Measurements from ENCODE around the gene ABCA5.

Gene ABCA5, protein sequence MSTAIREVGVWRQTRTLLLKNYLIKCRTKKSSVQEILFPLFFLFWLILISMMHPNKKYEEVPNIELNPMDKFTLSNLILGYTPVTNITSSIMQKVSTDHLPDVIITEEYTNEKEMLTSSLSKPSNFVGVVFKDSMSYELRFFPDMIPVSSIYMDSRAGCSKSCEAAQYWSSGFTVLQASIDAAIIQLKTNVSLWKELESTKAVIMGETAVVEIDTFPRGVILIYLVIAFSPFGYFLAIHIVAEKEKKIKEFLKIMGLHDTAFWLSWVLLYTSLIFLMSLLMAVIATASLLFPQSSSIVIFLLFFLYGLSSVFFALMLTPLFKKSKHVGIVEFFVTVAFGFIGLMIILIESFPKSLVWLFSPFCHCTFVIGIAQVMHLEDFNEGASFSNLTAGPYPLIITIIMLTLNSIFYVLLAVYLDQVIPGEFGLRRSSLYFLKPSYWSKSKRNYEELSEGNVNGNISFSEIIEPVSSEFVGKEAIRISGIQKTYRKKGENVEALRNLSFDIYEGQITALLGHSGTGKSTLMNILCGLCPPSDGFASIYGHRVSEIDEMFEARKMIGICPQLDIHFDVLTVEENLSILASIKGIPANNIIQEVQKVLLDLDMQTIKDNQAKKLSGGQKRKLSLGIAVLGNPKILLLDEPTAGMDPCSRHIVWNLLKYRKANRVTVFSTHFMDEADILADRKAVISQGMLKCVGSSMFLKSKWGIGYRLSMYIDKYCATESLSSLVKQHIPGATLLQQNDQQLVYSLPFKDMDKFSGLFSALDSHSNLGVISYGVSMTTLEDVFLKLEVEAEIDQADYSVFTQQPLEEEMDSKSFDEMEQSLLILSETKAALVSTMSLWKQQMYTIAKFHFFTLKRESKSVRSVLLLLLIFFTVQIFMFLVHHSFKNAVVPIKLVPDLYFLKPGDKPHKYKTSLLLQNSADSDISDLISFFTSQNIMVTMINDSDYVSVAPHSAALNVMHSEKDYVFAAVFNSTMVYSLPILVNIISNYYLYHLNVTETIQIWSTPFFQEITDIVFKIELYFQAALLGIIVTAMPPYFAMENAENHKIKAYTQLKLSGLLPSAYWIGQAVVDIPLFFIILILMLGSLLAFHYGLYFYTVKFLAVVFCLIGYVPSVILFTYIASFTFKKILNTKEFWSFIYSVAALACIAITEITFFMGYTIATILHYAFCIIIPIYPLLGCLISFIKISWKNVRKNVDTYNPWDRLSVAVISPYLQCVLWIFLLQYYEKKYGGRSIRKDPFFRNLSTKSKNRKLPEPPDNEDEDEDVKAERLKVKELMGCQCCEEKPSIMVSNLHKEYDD (N-terminal part only)

GRCh38 chr17:69327060-69327831, at the start of gene ABCA5:
TSS of gene ABCA5 (minus strand) at chr17:69327133. CDS start at chr17:69314415, 12,718 bp downstream.
- DNase-seq: peak; percentile 88

- no peak for DNase-seq
Observed at GRCh38 chr17:69375229-69375628, 48.3 kb upstream of the ABCA5 start.

DNA sequence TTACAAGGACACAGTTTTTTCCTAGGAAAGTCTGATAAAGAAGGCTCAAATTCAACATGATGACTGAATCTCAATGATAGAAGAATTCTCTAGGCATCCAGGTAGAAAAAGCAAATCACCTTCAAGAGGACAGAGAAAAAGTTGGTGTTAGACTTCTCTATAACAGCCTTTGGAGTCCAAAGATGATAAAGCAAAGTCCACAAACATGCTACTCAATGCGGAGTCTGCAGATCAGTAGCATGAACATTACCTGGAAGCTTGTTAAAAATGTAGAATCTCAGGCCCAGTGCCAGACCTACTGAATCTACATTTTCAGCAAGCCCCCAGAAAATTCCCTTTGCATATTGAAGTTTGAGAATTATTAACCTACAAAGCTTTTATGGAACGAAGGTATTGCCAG, 46.1 kb upstream of the ABCA5 start:
- no peak for DNase-seq

- no peak for DNase-seq
Observed at GRCh38 chr17:69367298-69367697, 40.4 kb upstream of the ABCA5 start.

DNA sequence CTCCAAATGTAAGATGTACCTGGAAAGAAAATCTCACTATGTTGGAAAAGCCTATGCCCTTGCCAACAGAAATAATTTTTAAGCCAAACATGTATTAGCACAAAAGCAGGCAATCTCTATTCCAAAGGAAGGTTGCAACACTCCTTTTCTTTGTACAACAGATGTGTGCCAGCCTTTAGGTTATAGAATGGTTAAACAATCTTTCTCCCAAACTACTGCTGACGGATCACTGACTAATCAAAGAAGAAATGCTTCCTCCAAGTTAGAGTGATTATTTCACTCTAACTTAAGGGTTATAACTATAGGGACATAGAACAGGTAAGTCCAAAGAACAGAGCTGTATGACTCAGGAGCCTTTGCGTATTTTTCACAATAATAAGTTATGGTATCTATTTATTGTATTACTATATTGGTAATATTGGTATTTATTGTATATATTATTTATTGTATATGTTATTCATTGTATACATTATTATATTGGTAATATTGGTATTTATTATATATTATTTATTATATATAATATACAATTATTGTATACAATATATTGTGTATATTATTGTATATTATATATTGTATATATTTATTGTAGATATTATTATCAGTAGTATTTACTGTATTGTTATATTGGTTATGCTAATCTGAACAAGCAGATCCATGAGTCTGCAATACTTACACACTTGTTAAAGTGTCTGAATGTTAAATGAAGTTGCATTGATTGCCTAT, 36.7 kb upstream of the ABCA5 start:
- DNase-seq: no peak

GRCh38 chr17:69361156-69361555, 34.2 kb upstream of the ABCA5 start:
- no peak for DNase-seq

DNA sequence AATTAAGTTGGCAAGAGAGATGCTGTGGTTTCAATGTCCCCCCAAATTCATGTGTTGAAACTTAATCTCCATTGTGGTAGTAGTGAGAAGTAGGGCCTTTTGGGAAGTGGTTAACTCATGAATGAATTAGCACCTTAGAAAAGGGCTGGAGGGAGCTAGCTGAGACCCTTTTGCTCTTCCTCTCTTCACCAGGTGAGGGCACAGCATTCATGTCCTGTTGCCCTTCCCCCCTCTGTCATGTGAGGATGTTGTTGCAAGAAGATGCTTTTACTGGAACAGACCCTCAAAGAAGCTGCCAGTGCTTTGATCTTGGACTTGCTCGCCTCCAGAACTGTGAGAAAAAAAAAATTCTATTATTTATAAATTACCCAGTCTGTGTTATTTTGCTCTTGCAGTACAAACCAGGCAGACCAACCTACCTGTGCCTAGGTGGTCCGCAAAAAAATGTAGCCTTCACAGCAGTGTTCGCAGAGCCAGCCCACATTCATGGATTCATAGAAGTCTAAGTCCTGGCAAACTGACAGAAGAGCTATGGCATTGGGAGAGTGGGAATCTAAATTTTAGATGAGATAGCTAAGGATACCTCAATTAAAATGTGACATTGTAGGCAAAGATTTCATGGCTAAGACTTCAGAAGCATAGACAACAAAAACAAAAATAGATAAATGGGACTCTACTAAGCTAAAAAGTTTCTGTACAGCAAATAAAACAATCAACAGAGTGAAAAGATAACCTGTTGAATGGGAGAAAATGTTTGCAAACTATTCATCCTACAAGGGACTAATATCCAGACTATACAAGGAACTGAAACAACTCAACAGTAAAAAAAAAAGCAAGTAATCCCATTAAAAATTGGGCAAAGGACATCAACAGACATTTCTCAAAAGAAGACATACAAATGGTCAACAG, 32.0 kb upstream of the ABCA5 start:
- no peak for DNase-seq

DNA sequence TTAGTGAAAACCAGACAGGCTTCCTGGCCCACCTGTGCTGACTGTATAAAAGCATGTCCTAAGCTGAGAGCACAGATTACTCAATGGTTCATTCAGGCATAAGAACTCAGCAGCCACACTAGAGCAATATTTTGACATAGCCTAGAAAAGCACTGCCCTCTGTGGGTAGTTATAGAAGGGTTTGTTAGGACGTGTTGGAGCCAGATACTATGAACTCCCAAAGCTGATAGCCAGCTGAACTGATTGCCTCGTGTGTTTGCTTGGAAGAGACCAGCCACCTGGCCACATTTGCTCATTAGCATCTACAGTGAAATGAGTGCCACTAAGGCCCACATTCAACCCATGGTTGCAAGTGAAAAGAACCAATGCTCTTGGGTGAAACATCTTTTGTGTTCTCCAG, 30.8 kb upstream of the ABCA5 start:
- DNase-seq: no peak

GRCh38 chr17:69356625-69357024, 29.7 kb upstream of the ABCA5 start:
- DNase-seq: no peak

DNA sequence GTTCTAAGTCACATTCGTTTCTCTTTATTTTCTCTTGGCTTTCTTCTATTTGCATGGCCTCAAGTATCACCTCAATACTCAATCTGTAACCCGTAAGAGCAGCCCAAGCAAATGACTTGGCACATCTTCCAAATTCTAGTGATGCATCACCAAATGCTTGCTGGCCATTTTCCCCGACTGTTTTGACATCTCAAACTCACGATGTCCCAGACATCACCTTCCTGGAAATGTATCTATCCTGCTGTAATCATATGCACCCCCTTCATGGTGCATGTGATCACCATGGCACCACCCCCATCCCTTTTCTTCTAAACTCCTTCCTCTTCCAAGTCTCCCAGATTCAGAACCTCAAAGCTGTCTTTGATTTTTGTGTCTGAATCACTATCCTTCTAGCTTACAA, 24.0 kb upstream of the ABCA5 start:
- DNase-seq: no peak

- DNase-seq: no peak
Observed at GRCh38 chr17:69348429-69348828, 21.5 kb upstream of the ABCA5 start.

DNA sequence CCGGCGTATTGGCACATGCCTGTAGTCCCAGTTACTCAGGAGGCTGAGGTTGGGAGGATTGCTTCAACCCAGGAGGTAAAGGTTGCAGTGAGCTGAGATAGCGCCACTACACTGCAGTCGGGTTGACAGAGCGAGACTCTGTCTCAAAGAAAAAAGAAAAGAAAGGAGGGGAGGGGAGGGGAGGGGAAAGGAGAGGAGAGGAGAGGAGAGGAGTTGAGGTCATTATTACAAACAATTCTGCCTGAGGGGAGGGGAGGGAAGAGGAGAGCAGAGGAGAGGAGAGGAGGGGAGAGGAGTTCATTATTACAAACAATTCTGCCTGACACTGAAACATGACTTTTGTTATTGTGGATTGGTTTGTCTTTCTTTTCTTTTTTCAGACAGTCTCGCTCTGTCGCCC, 19.8 kb upstream of the ABCA5 start:
- no peak for DNase-seq

DNA sequence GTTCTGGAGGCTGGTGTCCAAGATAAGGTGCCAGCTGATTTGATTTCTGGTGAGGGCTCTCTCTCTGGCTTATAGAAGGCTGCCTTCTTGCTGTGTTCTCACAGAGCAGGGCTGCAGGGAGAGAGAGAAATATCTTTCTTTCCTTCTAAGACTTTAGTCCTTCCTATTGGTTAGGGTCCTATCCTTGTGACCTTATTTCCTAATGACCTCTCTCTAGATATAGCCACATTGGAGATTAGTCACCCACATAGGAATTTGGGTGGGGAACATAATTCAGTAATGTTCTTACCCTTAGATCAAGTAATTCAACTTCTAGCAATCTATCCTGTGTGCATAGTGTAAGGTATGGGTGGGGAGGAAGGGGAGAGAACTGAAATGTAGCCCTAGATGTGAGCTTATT, 18.0 kb upstream of the ABCA5 start:
- no peak for DNase-seq

GRCh38 chr17:69342896-69343644, 16.1 kb upstream of the ABCA5 start:
- DNase-seq: no peak

GRCh38 chr17:69339937-69340336, 13.0 kb upstream of the ABCA5 start:
- no peak for DNase-seq

GRCh38 chr17:69336996-69337395, 10.1 kb upstream of the ABCA5 start:
- no peak for DNase-seq

DNA sequence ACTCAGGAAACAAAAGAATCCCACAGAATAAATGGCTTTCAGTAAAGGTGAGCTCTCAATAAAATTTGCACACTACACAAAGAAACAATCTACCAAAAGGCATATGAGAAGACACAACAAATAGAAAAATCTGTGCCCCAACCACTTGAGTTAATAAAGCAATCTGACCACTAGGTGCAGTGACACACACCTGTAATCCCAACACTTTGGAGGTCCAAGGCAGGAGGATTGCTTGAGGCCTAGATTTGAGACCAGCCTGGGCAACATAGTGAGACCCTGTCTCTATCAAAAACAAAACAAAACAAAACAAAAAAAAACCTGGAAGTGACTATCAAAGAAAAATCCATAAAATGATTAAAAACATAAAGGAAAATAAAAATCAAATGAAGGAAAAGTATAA, 9.6 kb upstream of the ABCA5 start:
- no peak for DNase-seq

GRCh38 chr17:69335058-69335457, 8.1 kb upstream of the ABCA5 start:
- DNase-seq: peak; percentile 4

DNA sequence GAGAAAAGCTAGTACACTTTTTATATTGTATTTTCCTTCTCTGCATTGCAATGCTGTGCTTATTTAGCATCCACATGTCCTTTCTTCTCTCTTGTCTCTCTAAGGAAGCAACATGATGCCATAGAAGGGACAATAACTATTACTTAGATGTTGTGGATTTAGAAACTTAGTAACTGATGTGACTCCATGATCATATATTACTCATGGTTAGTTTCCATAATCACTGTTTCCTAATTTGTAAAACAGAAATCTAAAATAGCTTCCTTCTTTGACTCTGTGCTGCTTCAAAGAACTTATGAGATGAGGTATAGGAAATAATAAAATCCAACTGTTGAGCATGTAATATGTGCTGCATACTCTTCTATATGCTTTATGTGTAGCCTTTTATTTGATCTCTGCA, 6.6 kb upstream of the ABCA5 start:
- no peak for DNase-seq

GRCh38 chr17:69331756-69332155, 4.8 kb upstream of the ABCA5 start:
- no peak for DNase-seq

All from SHP77 treated with DMSO at 0.1 percent for 48 hours (cell line).